ENCODE results near the gene DMRTC2. TPM values are rescaled to one million over a fixed set of nuclear protein-coding genes. Genes with fewer than 3 reads are reported as not detected.

The DMRTC2 gene
- total and polyA plus RNA-seq, 2 donors (not counting 1 experiment from before 2014, with no cell fraction given): not detected

DNA sequence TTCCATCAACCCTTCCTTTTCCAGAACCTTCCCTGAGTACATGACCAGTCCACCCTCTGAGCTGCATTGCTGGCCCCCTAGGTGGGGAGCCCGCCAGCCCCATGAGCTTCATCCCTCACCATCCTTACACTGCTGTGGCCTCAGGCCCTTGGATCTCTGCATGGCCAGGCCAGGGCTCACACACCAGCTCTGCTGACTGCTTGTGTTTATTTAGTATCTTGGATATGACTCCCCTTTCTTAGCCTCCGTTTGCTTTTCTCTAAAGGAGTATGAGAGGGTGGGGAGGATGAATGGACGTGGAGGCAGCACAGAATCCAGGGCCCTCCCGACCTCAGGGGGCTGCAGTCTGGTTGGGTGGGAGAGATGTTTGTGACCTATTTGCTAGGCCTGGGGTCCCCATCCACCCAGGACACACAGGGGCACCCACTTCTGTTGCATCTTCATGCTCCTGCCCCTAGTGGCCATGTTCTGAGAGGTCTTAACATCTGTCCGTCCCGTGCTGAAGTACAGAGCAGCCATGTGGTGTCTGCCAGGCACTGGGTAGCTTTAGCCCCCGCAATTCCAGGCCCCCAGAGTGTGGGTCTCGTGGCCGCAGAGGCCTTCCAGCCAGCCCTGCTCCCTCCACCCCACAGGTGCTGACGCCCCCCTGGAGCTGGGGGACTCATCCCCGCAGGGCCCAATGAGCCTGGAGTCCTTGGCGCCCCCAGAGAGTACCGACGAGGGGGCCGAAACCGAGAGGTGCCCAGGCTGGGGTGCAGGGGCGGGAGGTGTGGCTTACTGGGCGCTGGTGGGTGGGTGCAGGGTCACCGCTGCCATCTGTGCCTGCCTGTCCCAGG lies 51.1 kb downstream of the DMRTC2 start:
- no peak overlapping the region for H3K4me2 ChIP-seq (replicated peaks; ENCODE audit: low read depth, low read length, poor library complexity, severe bottlenecking)
- H3K4me1 Mint-ChIP-seq: peaks cover 15% of the 10 kb centered on the region
- CTCF ChIA-PET: interaction anchor here (1.2 kb wide), 1 partner anchor 16 kb away, joined by 4 read pairs; no protein-coding TSS in a partner anchor
- no peaks in the 10 kb centered on the region for H3K27me3 Mint-ChIP-seq
- no peak overlapping the region for H3K4me3 Mint-ChIP-seq
- H3K79me2 ChIP-seq (ENCODE audit: control insufficient read depth, insufficient read depth, low read length): peaks cover 44% of the 10 kb centered on the region
- H4K20me1 ChIP-seq (ENCODE audit: control insufficient read depth, insufficient read depth, low read length, poor library complexity, severe bottlenecking): peaks cover 92% of the 10 kb centered on the region
- H3K27ac ChIP-seq (ENCODE audit: low read length in 2 of 2): peak overlapping the region in 1 of 2 donors; percentile 30
- no peak for TF ChIP-seq EZH2 (IDR thresholded peaks at IDR 0.05; ENCODE audit: borderline replicate concordance, insufficient read depth, low read depth, low read length, poor library complexity, severe bottlenecking)
- TF ChIP-seq, protein P1, sequence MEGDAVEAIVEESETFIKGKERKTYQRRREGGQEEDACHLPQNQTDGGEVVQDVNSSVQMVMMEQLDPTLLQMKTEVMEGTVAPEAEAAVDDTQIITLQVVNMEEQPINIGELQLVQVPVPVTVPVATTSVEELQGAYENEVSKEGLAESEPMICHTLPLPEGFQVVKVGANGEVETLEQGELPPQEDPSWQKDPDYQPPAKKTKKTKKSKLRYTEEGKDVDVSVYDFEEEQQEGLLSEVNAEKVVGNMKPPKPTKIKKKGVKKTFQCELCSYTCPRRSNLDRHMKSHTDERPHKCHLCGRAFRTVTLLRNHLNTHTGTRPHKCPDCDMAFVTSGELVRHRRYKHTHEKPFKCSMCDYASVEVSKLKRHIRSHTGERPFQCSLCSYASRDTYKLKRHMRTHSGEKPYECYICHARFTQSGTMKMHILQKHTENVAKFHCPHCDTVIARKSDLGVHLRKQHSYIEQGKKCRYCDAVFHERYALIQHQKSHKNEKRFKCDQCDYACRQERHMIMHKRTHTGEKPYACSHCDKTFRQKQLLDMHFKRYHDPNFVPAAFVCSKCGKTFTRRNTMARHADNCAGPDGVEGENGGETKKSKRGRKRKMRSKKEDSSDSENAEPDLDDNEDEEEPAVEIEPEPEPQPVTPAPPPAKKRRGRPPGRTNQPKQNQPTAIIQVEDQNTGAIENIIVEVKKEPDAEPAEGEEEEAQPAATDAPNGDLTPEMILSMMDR (IDR thresholded peaks at IDR 0.05): no peak
- no peak overlapping the region for H3K9ac ChIP-seq (ENCODE audit: low read length)
- intact Hi-C loops (cut with micrococcal nuclease): no loop called here
- peak overlapping the region; percentile 59 for H3K27ac Mint-ChIP-seq
- H3K4me3 ChIP-seq (ENCODE audit: control extremely low read depth in 1 of 5, extremely low read depth in 1 of 5, insufficient read depth in 1 of 5, low read depth in 2 of 5, low read length in 4 of 5): no peak overlapping the region
- peaks cover 5 to 81% of the 10 kb centered on the region in 2 experiments for H3K36me3 ChIP-seq (replicated peaks in 1 of 2; ENCODE audit: control extremely low read depth in 1 of 2, control insufficient read depth in 1 of 2, extremely low read depth in 1 of 2, insufficient read depth in 2 of 2, low read length in 1 of 2)
- no peaks in the 10 kb centered on the region for H3K27me3 ChIP-seq (replicated peaks in 1 of 4; ENCODE audit: control extremely low read depth in 1 of 4, control insufficient read depth in 3 of 4, insufficient read depth in 4 of 4, low read length in 3 of 4)
- ATAC-seq (ENCODE audit: low read depth) (peak; percentile 7), DNase-seq (no peak)
- WGBS (ENCODE audit: insufficient coverage): 87% methylated on average over 12 of the region's 19 CpGs
- POLR2A ChIA-PET: interaction anchor here (0.5 to 1.2 kb wide), 2 partner anchors 29 to 180 kb away, joined by 3 read pairs; partner anchors contain the start of gene ZNF574
- H3K9me3 Mint-ChIP-seq (ENCODE audit: insufficient read depth): no peaks in the 10 kb centered on the region
- no peak overlapping the region for H2AFZ ChIP-seq (ENCODE audit: insufficient read depth, low read depth, low read length, poor library complexity, severe bottlenecking)
- H3K9me3 ChIP-seq (ENCODE audit: control extremely low read depth in 1 of 3, control insufficient read depth in 2 of 3, insufficient read depth in 1 of 3, low read length in 2 of 3): no peaks in the 10 kb centered on the region
- peaks cover 0 to 18% of the 10 kb centered on the region in 2 donors for H3K4me1 ChIP-seq (ENCODE audit: control insufficient read depth in 2 of 2, insufficient read depth in 2 of 2, low read length in 2 of 2)

DNA sequence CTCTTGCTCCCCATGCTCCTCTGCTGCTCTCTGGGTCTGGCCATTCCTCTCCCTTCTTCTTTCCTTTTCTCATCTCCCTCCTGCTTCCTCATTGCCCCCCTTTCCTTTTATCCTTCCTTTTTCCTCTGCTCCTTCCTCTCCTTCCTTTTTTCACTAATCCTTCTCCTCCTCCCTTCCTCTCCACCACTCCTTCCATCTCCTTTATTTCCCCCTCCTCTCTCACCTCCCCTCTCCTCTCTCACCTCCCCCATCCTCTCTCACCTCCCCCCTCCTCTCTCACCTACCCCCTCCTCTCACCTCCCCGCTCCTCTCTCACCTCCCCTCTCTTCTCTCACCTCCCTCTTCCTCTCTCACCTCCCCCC lies 51.7 kb downstream of the DMRTC2 start:
- Mint-ChIP-seq H3K9me3 (ENCODE audit: insufficient read depth) (no peaks in the 10 kb centered on the region), H3K27ac (no peak overlapping the region), H3K4me1 (peaks cover 14% of the 10 kb centered on the region), H3K4me3 (no peak overlapping the region), H3K27me3 (no peaks in the 10 kb centered on the region)
- no peaks in the 10 kb centered on the region for H3K9me3 ChIP-seq (ENCODE audit: control extremely low read depth in 1 of 3, control insufficient read depth in 2 of 3, insufficient read depth in 1 of 3, low read length in 2 of 3)
- CTCF ChIA-PET: interaction anchor here (1.2 kb wide), 1 partner anchor 15 kb away, joined by 4 read pairs; no protein-coding TSS in a partner anchor
- DNase-seq: no peak
- H3K27ac ChIP-seq (ENCODE audit: low read length in 2 of 2): peak overlapping the region in 1 of 2 donors; percentile 30
- intact Hi-C loops (cut with micrococcal nuclease): no loop called here
- POLR2A ChIA-PET: interaction anchor here (0.5 to 1.2 kb wide), 2 partner anchors 30 to 180 kb away, joined by 3 read pairs; partner anchors contain the start of gene ZNF574
- H2AFZ ChIP-seq (ENCODE audit: insufficient read depth, low read depth, low read length, poor library complexity, severe bottlenecking): no peak overlapping the region
- H3K79me2 ChIP-seq (ENCODE audit: control insufficient read depth, insufficient read depth, low read length): peaks cover 39% of the 10 kb centered on the region
- TF ChIP-seq, protein P1 (IDR thresholded peaks at IDR 0.05): no peak
- no peak for TF ChIP-seq EZH2 (IDR thresholded peaks at IDR 0.05; ENCODE audit: borderline replicate concordance, insufficient read depth, low read depth, low read length, poor library complexity, severe bottlenecking)
- H3K36me3 ChIP-seq (replicated peaks in 1 of 2; ENCODE audit: control extremely low read depth in 1 of 2, control insufficient read depth in 1 of 2, extremely low read depth in 1 of 2, insufficient read depth in 2 of 2, low read length in 1 of 2): peaks cover 7 to 79% of the 10 kb centered on the region in 2 experiments
- H3K9ac ChIP-seq (ENCODE audit: low read length): no peak overlapping the region
- peaks cover 90% of the 10 kb centered on the region for H4K20me1 ChIP-seq (ENCODE audit: control insufficient read depth, insufficient read depth, low read length, poor library complexity, severe bottlenecking)
- H3K4me1 ChIP-seq (ENCODE audit: control insufficient read depth in 2 of 2, insufficient read depth in 2 of 2, low read length in 2 of 2): peaks cover 0 to 17% of the 10 kb centered on the region in 2 donors
- H3K4me3 ChIP-seq (ENCODE audit: control extremely low read depth in 1 of 5, extremely low read depth in 1 of 5, insufficient read depth in 1 of 5, low read depth in 2 of 5, low read length in 4 of 5): no peak overlapping the region
- WGBS (ENCODE audit: insufficient coverage): 100% methylated on average over 1 of the region's 1 CpG
- H3K4me2 ChIP-seq (replicated peaks; ENCODE audit: low read depth, low read length, poor library complexity, severe bottlenecking): no peak overlapping the region
- no peaks in the 10 kb centered on the region for H3K27me3 ChIP-seq (replicated peaks in 1 of 4; ENCODE audit: control extremely low read depth in 1 of 4, control insufficient read depth in 3 of 4, insufficient read depth in 4 of 4, low read length in 3 of 4)
- no peak for ATAC-seq (ENCODE audit: low read depth)
